Esophagus muscularis mucosa (tissue), 4 donors: ENCODE measurements around the gene ABHD12B.

Source experiments
- CTCF ChIP-seq, 3 experiments: fragments of 200-600 bp in 2 of 3; fragments of 450-650 bp in 1 of 3; sonication (generic) in 2 of 3; IDR thresholded peaks; one replicate each; pipeline ENCODE4 v1.5.1; 2017 to 2019; ENCODE audit warnings: antibody characterized with exemption in 3 of 3, mild to moderate bottlenecking in 2 of 3, moderate library complexity in 1 of 3
- EP300 ChIP-seq: sonication (generic); formaldehyde crosslinking; IDR thresholded peaks from one replicate; pipeline ENCODE4 v1.6.1; 2017; ENCODE audit warnings: antibody characterized with exemption
- POLR2A ChIP-seq: fragments of 450-650 bp; IDR thresholded peaks from one replicate; pipeline ENCODE4 v1.6.1; 2017; ENCODE audit warnings: antibody characterized with exemption, moderate library complexity, mild to moderate bottlenecking, low read depth
- POLR2AphosphoS5 ChIP-seq, 2 donors: sonication (generic); formaldehyde crosslinking; IDR thresholded peaks; one replicate each; pipeline ENCODE4 v1.6.1; 2017; ENCODE audit warnings: antibody characterized with exemption in 2 of 2

- TF ChIP-seq CTCF (IDR thresholded peaks at IDR 0.05) (no peak), POLR2A (no peak), POLR2AphosphoS5 (IDR thresholded peaks at IDR 0.05) (no peak), EP300 (no peak)
These were observed 75.6 kb downstream of the ABHD12B start for GRCh38 chr14:50947446-50947845.
